GM19328 (cell line): ENCODE measurements around the gene TNPO2.
"Not testable (repeated sequence)": the region's sequence is repeated elsewhere in the genome, so short reads cannot be mapped to it uniquely, and the experiment has no call there.

Experiments used
- ATAC-seq: cut with Tn5 transposase; IDR thresholded peaks from one replicate; pipeline ENCODE4 v1.9.1; 2021; ENCODE audit warnings: mild to moderate bottlenecking, moderate library complexity; ENCODE audit not compliant: unreplicated experiment

The TNPO2 gene

GRCh38 chr19:12706332-12706718, 17.4 kb downstream of the TNPO2 start:
- no peak for ATAC-seq

- no peak for ATAC-seq
Measured at GRCh38 chr19:12705654-12706331, 17.9 kb downstream of the TNPO2 start.

- no peak for ATAC-seq
Measured at GRCh38 chr19:12705169-12705568, 18.6 kb downstream of the TNPO2 start.

- ATAC-seq = no peak
Measured at GRCh38 chr19:12703046-12703445, 20.7 kb downstream of the TNPO2 start.

- ATAC-seq = no peak
Measured at GRCh38 chr19:12701596-12702282, 22.0 kb downstream of the TNPO2 start.

- no peak for ATAC-seq
Measured at GRCh38 chr19:12698138-12698537, 25.6 kb downstream of the TNPO2 start.

GRCh38 chr19:12697425-12697824, 26.3 kb downstream of the TNPO2 start:
- not testable (repeated sequence) for ATAC-seq

GRCh38 chr19:12696366-12697335, 27.1 kb downstream of the TNPO2 start, which contains the start of gene FBXW9:
Gene FBXW9, minus strand, starts transcription at chr19:12696631. Its CDS starts 50 bp downstream, at chr19:12696581.
- ATAC-seq = peak; percentile 73

GRCh38 chr19:12695997-12696365, 27.8 kb downstream of the TNPO2 start:
- peak; percentile 19 for ATAC-seq

- ATAC-seq = no peak
Measured at GRCh38 chr19:12695514-12695913, 28.2 kb downstream of the TNPO2 start.

GRCh38 chr19:12695096-12695495, 28.6 kb downstream of the TNPO2 start:
- no peak for ATAC-seq

- no peak for ATAC-seq
Measured at GRCh38 chr19:12694641-12695040, 29.1 kb downstream of the TNPO2 start.

- no peak for ATAC-seq
Measured at GRCh38 chr19:12692960-12693359, 30.8 kb downstream of the TNPO2 start.

GRCh38 chr19:12689581-12690216, 34.0 kb downstream of the TNPO2 start:
- ATAC-seq = no peak

- no peak for ATAC-seq
Measured at GRCh38 chr19:12689012-12689411, 34.7 kb downstream of the TNPO2 start.

- no peak for ATAC-seq
Measured at GRCh38 chr19:12687496-12688196, 36.1 kb downstream of the TNPO2 start, which contains the start of gene GNG14. Gene GNG14, plus strand, starts transcription at chr19:12687998. Its CDS starts 51 bp downstream, at chr19:12688049.

- no peak for ATAC-seq
Measured at GRCh38 chr19:12685831-12686230, 37.9 kb downstream of the TNPO2 start.

- ATAC-seq = peak; percentile 74
Measured at GRCh38 chr19:12681074-12681987, 42.4 kb downstream of the TNPO2 start, which contains the start of gene DHPS. Gene DHPS, minus strand, starts transcription at chr19:12681880. Its CDS starts 114 bp downstream, at chr19:12681766.

GRCh38 chr19:12680034-12680433, 43.7 kb downstream of the TNPO2 start:
- no peak for ATAC-seq
